GM13976 (cell line): ENCODE results near the gene MRPS6.

Source experiments
- DNase-seq: peaks from one replicate; pipeline ENCODE4 v3.0.0; 2012; ENCODE audit warnings: low spot score
- CTCF ChIP-seq: IDR thresholded peaks from 2 replicates; pipeline ENCODE4 v1.5.1; 2012; ENCODE audit warnings: borderline replicate concordance, mild to moderate bottlenecking; ENCODE audit not compliant: insufficient read depth; ENCODE audit errors: extremely low read depth, missing control alignments, control extremely low read depth
- in situ Hi-C: fragments of 300-500 bp; cut with MboI; formaldehyde crosslinking; loops from one replicate; pipeline ENCODE4 v1.12.0; 2022; ENCODE audit warnings: low sequenced_read_pairs, mixed read lengths, inconsistent platforms; ENCODE audit not compliant: unreplicated experiment

Gene MRPS6

GRCh38 chr21:34183331-34183928 lies 110.1 kb downstream of the MRPS6 start:
- in situ Hi-C loops = no loop called here
- DNase-seq = no peak
- TF ChIP-seq CTCF = no peak

- DNase-seq = no peak
- no peak for TF ChIP-seq CTCF
- in situ Hi-C loops = no loop called here
Observed at GRCh38 chr21:34184232-34184631, 110.9 kb downstream of the MRPS6 start.

- in situ Hi-C loops = no loop called here
- TF ChIP-seq CTCF = no peak
- no peak for DNase-seq
Observed at GRCh38 chr21:34185026-34185750, 111.8 kb downstream of the MRPS6 start.

GRCh38 chr21:34186109-34186719 lies 112.8 kb downstream of the MRPS6 start:
- TF ChIP-seq CTCF = no peak
- DNase-seq = no peak
- in situ Hi-C loops = no loop called here

GRCh38 chr21:34187935-34188334 lies 114.6 kb downstream of the MRPS6 start:
- TF ChIP-seq CTCF = no peak
- in situ Hi-C loops = no loop called here
- no peak for DNase-seq

GRCh38 chr21:34189506-34189905 lies 116.1 kb downstream of the MRPS6 start:
- no peak for DNase-seq
- in situ Hi-C loops = no loop called here
- TF ChIP-seq CTCF = no peak
